HPDE6-E6E7 (cell line): ENCODE measurements around the gene CERS4.
"Not testable (repeated sequence)": the region's sequence is repeated elsewhere in the genome, so short reads cannot be mapped to it uniquely, and the experiment has no call there.

Experiments
- DNase-seq: peaks from one replicate; pipeline ENCODE4 v3.0.0; 2011; ENCODE audit warnings: missing footprints; ENCODE audit errors: extremely low spot score

CERS4 gene

DNA sequence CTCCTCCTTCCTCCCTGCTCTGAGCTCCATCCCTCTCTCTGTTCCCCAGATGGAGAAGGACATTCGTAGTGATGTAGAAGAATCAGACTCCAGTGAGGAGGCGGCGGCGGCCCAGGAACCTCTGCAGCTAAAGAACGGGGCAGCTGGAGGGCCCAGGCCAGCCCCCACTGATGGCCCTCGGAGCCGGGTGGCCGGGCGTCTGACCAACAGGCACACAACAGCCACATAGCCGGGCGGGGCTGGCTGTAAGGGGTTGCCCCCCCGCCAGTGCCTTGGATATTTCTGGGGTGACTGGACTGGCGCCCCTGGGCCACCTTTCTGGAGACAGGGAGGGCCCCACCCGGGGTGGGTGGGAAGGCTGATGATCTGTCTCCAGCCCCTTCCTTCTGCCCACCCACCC, 52.7 kb downstream of the CERS4 start:
- DNase-seq, result no peak

DNA sequence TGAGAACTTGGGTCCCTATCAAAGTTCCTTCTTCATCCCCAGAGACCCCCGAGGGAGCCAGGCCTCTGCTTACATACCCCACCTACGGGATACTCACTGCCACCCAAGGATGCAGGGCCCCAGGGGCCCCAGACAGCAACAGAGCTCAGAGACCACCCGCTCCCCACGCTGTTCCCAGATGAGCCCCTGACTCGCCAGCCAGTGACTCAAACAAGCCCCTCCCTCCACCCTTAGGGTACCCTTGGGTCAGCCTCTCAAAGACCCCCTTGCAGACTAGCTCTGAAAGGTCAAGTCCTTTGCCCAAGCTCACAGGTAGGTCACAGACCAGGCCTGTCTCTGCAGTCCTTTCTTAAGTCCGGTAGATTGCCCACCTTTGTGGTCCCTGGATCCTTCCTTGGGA, 53.3 kb downstream of the CERS4 start:
- no peak for DNase-seq

DNA sequence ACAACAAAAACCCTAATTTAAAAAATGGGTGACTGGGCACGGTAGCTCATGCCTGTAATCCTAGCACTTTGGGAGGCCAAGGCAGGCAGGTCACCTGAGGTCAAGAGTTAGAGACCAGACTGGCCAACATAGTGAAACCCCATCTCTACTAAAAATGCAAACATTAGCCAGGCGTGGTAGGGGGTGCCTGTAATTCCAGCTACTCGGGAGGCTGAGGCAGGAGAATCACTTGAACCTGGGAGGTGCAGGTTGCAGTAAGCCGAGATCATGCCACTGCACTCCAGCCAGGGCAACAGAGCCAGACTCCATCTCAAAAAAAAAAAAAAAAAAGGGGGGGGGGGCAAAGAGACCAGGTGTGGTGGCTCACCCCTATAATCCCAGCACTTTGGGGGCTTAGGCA, 55.1 kb downstream of the CERS4 start:
- not testable (repeated sequence) for DNase-seq

DNA sequence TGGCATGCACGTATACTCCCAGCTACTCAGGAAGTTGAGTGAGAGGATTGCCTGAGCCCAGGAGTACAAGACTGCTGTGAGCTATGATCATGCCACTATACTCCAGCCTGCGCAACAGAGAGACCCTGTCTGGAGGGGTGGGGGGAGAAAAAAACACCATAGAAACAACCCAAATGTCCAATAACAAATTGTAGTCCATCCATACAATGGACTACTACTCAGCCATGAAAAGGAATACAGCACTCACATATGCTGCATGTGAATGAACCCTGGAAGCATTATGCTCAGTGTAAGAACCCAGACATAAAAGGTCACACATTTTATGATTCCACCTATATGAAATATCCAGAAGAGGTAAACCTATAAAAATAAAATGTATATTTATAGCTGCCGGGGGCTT, 56.7 kb downstream of the CERS4 start:
- DNase-seq, result no peak

DNA sequence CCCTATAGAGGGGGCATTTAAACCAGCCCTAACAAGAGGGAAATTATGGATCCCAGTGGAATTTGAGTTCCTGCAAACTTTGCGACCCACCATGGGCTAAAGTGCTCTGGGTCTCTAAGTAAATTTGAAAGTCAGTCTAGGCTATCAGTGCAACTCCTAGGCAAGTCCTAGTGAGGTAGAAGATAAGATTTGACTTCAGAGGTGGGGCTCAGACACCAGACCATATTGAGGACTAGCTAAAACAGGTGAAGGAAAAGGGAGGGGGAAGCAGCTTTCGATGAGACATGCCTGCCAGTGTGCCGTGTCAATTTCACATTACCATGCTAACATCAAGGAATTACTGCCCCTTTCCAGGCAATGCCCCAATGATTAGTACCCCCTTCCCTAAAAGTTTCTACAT, 60.6 kb downstream of the CERS4 start:
- DNase-seq, result no peak

DNA sequence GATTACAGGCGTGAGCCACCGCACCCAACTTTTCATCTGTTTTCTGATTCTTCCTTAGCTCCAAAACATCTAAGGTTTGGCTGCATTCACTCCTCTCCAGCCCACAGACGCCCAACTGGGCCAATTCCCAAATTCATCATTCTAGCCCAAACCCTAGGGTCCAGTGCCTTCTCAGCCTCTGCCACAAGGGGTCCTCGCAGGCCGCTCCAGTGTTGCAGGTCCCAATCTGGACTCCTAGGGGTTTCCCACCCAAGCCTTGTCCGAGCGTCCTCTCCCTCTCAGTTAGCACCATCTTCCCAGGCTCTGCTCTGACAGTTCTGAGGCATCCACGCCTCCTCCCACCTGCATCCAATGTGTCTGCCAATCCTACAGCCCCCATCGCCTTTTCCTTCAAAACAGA, 67.3 kb downstream of the CERS4 start:
- not testable (repeated sequence) for DNase-seq

DNA sequence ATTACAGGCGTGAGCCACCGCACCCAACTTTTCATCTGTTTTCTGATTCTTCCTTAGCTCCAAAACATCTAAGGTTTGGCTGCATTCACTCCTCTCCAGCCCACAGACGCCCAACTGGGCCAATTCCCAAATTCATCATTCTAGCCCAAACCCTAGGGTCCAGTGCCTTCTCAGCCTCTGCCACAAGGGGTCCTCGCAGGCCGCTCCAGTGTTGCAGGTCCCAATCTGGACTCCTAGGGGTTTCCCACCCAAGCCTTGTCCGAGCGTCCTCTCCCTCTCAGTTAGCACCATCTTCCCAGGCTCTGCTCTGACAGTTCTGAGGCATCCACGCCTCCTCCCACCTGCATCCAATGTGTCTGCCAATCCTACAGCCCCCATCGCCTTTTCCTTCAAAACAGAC, 82.2 kb downstream of the CERS4 start:
- DNase-seq, result not testable (repeated sequence)

DNA sequence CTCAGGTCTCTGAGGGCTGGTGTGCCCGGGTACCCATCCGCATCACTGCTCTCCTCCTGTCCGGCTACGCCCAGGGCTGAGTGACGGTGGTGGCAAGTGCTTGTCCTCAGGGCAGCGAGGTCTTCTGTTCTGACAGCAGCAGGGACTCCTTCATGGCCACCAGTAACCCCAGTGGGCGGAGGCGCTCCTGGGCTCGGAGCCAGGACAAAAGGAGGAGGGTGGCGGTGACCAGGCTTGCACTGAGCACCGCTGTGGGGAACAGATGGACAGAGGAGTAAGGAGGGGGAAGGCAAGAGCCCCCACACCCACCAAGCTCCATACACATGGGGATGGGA, 93.2 kb downstream of the CERS4 start:
- no peak for DNase-seq

DNA sequence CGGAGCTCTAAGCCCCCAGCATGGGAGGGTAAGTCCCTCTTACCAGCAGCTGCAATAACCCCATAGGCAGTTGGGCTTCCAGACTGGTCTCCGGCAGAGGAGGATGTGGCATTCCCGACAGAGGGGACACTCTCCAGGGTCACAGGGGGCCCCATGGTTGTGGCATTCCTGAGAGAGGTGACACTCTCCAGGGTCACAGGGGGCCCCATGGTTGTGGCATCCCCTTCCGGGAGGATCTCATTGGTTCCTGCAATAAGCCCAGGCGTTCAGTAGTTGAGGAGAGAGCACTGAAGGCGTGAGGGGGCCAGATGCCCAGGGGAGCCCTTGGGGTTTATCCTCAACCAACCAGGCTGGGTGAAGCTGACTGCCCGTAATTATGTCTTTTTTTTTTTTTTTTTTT, 93.6 kb downstream of the CERS4 start:
- no peak for DNase-seq

DNA sequence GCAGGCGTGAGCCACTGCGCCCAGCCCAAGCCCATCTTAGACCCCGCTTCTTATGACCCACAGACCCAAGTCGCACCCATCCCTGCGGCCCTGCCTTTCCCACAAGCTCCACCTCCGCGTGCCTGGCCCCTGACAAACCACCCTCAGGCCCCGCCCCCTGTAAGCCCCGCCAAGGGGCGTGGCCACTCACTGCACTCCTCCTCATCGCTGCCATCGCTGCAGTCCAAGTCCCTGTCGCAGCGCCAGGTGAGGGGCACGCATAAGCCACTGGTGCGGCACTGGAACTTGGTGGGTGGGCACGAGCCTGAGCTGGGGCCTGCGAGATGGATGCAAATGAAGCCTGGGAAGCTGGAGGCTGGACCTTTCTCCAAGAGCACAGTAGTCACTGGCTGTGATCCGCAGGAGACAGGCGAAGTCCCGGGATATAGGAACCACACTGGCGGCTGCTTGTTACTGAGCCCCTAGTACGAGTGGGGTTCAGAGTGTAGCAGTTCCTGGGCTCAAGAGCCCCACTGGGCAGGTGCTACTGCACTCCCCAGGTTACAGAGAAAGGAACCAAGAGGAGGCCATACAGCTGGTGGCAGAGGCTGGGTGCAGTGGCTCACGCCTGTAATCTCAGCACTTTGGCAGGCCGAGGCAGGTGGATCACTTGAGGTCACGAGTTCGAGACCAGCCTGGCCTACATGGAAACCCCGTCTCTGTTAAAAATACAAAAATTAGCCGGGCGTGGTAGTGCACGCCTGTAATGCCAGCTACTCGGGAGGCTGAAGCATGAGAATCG, 95.9 kb downstream of the CERS4 start:
- no peak for DNase-seq

DNA sequence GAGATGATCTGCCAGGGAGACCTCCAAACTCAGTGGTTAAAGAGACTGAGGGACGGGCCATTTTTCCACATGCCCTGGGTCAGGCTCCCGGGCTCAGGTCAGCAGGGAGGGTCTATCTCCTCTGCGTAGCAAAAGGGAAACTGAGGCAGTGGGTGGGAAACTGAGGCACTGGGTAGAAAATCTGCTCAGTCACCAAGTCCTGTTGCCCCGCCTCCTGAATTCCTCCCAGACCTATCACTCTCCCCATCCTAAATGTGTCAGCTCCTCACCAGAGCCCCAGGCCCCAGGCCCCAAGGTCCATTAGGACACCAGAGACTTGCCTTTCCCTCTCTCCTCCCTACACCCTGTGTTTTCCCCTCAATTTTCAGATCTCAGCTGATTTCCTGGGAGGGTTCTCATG, 96.6 kb downstream of the CERS4 start:
- DNase-seq, result no peak

DNA sequence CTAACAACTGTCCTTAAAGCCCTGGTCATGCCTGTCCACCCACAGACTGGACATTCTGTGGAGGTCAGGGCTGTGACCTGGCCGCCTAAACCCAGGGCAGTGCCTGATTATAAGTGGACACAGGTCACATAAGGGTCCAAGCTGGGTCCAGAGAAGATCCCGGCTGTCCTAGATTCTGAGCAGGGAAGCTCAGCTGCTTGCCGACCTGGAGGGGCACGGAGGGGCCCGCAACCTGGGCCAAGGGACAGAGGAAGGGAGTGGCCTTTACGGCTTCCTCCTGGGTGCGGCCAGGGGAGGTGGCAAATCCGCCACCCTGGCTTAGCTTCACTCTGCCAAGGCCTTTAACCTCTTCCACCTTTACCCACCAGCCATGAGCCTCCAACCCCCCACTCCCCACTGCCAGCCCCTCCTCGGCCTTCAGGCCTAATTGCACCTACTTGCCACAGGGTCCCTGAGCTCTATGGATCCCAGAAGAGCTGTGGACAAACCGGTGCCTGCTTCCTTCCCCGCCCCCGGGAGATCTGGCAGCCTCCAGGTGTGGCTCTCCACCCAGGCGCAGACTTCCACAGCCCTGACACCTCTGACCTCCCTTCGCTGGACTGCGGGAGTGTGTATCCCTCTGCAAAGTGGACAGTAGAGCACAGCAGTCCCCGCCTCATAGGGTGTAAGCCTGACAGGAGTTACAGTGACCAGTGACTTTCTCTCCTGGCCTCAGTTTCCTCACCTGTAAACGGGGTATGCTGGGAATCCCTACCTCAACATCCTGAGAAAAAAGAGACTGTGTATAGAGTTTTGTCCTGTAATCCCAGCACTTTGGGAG, 97.3 kb downstream of the CERS4 start:
- DNase-seq, result no peak

DNA sequence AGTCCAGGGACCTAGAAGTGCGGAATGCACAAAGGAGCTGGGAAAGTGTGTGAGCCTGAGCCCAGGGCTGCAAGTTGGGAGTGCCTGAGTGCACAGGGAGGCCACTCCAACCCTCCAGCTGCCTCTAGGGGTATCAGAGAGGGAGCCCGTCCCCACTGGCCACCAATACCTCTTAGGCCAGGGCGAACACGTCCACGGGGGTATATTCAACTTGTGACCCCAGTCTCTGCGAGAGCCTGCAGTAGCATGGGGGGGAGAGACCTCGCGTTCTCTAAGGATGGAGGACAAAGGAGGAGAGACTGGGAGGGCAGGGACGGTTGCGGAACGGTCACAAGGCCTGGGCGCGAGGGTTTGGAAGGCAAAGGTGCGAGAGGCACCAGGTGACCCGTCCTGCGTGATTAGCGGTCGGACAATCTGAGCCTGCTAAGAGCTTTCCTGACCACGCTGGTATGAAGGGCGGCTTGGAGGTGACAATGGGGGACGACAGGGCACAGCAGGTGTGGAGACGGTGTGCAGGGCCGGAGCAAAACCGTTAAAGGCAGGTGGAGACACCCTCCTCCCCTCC, 98.3 kb downstream of the CERS4 start:
- DNase-seq, result no peak

DNA sequence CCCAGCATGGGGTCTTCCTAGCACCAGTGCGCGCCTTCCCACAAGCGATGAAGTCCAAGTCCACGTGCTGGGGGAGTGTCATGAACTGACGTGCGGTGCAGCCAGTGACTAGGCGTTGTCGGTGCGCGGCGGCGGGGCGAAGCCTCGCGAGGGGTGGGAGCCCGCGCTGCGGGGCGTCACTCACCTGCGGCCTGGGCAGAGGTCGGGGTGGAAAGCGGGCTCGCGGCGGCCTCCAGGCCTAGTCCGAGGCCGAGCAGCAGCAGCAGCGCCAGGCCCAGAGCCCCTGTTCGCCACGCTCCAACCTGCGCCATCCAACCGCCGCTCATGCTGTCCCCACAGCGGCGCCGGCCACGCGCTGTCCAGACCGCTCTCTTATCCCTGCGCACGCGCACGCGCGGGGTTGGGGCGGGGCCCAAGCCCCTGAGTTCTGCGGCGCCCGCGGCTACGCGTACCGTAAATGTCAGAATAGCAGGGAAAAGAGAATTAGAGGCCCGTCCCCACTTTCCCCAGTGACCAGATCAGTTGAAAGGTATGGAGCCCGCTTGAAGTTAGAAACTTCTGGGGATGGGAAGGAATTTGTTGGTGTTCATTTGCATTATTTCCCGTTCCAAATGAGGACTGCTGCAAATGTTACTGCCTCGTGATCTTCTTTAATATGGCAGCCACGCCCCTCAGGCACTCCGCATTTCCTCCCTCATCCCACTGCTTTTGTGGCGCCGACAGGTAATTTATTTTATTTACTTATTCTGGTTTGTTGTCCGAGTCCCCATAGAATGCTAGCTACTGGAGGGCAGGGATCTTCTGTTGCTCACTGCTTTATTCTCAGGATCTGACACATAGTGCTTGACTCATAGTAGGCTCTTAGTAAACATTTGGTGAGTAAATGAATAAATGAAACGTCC, 99.0 kb downstream of the CERS4 start, which contains the start of gene CD320:
Gene CD320 (minus strand): TSS at position 394 of the 902 bp plus-strand sequence. CDS start 68 bp downstream, at position 326.
- peak; percentile 96 for DNase-seq

DNA sequence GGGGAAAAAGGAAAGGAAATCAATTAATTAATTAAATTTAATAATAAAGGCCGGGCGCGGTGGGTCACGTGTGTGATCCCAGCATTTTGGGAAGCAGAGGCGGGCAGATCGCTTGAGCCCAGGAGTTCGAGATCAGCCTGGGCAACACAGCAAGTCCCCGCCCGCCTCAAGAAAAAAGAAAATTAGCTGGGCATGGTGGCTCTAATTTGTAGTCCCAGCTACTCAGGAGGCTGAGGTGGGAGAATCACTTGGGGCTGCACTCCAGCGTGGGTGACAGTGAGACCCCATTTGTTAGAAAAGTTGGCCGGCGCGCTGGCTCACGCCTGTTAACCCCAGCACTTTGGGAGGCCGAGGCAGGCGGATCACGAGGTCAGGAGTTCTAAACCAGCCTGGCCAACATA, 99.7 kb downstream of the CERS4 start:
- no peak for DNase-seq

DNA sequence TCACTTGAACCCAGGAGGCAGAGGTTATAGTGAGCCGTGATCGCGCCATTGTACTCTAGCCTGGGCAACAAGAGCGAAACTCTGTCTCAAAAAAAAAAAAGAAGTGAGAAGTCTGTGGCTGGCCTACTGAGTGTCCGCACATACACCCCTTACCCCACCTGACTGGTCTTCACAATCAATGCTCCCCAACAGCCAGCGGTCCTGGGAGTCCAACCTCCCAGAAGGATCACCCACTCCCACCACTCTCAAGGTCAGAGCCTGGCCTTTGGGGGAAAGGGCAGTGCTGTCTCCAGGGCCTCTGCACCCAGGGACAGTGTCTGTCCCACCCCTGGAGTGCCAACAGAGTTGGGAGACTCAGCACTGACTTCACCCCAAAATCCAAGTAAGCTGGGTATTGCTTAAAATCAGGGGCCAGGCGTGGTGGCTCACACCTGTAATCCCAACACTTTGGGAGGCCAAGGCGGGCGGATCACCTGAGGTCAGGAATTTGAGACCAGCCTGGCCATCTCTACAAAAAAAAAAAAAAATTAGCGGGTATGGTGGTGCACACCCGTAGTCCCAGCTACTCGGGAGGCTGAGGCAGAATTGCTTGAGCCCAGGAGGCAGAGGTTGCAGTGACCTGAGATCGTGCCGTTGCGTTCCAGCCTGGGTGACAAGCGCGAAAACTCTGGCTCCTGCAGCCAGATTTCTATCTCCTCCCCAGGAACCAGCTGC, 101.3 kb downstream of the CERS4 start:
- DNase-seq, result no peak

DNA sequence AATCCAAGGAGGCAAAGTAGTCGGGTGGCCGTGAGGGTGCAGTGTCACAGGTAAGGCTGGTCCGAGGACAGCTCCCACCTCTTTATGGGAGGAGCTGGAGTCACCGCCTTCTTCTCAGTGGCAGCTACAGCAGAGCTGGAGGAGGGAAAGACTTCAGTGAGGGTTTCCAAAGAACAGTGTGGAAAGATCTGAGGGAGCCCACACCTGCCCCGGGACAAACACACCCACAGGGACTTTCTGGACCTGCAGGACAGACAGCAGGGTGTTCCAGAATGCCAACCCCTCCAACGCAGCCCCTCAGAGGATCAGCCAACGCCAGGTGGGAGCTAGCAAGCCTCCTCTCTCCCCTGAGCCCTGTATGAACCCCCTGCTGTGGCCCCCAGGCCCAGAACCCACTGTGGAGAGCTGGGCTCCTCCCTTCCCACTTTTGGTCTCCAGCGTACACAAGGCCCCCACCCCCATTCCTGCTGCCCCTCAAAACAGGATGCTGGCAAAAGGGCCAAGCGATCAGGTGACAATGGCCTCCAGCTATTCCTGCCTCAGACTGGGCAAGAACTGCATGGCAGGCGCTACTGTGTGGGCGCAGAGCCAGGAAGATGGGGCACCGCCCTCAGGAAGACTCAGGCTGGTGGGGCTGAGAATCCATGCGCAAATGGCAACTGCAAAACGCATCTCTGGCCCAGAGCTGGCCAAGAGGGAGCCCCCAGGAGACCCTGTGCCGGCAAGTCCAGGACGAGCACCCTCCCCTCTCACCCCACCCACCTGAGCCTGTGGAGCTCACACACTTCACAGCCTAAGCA, 102.5 kb downstream of the CERS4 start:
- DNase-seq, result no peak
